Measurements from ENCODE around the gene FXYD3.

FXYD3 gene, protein sequence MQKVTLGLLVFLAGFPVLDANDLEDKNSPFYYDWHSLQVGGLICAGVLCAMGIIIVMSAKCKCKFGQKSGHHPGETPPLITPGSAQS

DNA sequence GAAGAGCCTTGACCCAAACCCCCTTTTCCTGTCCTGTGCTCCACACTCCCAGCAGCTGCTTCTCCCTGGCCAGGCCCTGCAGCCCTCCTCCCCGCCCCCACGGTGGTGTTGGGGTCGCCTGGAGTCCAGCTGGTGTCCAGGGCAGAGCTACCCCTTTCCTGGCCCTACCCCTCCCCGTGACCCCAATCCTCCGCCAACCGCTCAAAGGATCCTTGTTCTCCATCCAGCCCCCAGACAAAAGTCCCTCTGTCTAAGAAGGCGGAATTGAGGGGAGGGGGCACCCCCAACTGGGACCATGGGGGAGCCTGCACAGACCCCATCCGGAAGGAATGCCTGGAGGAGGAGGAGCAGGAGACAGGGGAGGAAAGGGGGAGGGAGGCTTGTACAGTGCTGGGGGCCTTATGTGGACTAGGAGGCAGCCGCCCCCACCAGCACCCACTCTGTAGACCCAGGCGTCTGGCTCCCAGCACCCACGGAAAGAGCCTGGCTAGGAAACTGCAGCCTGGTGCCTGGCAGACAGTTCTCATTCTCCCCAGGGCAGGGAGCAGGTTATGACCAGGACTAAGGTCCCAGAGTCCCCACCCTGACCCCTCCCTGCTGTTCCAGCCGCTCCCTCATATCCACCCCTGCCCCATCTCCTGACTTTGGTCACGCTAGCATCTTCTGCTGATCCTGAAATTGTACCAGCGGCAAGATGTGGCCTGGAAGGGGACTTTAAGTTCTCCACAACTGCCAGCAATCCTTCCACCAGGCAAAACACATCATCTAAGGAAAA is at the start of gene FXYD3:
Gene FXYD3, plus strand, starts transcription at position 647 of the 775 bp plus-strand sequence. CDS start 3,554 bp downstream, outside the sequence.
- peak in 55 of 56 donors; percentile 56 to 91 (median 84) for DNase-seq

DNA sequence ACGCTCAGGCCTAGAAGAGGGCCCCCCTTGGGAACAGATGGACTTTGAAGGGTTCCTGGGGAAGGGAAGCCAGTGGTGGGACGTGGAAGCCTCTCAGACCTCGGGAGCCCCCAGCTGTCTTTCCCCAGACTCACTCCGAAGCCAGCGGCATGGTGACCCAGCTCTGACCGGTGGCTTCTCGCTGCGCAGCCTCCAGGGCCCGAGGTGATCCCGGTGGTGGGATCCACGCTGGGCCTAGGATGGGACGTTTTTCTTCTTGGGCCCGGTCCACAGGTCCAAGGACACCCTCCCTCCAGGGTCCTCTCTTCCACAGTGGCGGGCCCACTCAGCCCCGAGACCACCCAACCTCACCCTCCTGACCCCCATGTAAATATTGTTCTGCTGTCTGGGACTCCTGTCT is 49.5 kb upstream of the FXYD3 start:
- no peak for DNase-seq

DNA sequence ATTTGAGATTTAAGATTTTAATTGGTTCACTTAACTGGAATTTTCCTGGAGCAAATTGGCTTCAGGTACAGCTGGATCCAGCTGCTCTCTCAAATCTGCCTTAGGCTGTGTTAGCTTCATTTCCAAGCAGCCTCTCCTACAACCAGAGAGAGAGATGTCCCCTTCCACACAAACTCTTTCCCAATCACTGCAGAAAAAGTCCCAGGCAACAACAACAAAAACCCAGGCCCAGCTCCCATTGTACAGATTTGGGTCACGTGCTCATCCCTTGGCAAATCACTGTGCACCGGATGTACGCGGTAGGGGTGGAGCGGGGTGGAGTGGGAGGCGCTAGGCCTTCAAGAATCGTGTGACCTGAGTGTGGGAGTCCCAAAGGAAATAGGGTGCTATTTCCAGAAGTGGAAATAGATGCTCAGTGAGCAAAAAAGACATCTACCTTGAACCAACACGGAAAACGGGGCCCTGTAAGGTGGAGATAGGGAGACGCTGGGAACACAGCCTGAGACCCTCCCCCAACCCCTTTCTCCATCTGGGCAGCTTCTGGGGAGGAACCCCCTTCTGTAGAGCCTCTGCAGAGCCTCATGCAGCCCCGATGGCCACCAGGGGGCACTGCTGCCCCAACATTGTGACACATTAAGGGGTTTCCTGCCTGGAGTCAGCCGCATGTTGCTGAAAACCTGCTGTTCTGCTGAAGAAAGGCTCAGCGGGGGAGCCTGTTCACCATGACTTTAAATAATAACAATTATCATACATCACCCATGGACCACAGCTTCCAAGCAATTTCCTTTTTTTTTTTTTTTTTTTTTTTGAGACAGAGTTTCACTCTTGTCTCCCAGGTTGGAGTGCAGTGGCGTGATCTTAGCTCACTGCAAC is 48.7 kb upstream of the FXYD3 start:
- peak in 55 of 56 donors; percentile 35 to 96 (median 72) for DNase-seq

DNA sequence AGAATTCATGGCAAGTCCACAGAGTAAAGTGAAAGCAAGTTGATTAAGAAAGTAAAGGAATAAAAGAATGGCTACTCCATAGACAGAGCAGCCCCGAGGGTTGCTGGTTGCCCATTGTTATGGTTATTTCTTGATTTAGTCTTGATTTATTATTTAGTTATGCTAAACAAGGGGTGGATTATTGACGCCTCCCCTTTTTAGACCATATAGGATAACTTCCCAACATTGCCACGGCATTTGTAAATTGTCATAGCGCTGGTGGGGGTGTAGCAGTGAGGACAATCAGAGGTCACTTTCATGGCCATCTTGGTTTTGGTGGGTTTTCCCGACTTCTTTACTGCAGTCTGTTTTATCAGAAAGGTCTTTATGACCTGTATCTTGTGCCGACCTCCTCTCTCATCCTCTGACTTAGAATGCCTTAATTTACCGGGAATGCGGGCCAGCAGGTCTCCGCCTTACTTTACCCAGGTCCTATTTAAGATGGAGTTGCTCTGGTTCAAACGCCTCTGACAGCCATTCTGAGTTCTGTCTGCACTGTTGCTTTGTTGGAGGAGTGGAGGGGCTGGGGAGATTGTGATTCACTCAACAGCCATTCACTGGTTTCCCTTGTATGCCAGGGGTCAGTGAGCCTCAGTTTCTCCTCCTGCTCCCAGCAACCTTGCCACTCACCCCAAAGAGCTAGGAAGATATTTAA is 46.5 kb upstream of the FXYD3 start:
- DNase-seq, result no peak

DNA sequence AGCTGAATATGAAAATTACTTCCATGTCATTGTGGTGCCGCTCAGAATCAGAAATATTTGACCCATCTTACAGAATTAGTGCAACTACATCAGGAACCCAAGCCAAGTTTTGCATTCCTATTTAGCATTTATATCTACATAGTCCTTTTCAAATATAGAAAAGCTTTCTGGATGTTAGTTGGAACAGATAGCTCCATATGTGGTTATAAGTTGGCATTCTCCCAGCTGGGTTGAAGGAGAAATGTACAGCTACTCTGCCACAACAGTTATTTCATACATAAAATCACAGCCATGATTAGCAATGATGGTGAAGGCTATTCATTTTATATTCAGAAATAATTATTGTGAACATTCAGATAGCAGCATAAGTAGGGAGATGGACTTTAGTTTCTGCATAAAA is 45.9 kb upstream of the FXYD3 start:
- no peak for DNase-seq

DNA sequence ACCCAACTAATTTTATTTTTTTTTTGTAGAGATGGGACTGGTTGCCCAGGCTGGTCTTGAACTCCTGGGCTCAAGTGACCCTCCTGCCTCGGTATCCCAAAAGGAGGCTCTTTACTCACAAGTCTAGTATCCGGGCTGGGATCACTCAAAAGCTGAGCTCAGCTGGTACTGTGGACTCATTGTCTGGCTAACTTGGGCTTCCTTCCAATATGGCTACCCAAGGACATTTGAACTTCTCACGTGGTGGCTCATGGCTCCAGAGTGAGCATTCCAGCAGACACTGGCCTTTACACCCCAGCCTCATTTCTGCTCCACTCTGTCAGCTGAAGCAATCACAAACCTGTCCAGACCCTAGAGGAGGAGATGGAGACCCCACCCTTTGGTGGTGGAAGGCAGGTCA is 45.2 kb upstream of the FXYD3 start:
- DNase-seq, result no peak

DNA sequence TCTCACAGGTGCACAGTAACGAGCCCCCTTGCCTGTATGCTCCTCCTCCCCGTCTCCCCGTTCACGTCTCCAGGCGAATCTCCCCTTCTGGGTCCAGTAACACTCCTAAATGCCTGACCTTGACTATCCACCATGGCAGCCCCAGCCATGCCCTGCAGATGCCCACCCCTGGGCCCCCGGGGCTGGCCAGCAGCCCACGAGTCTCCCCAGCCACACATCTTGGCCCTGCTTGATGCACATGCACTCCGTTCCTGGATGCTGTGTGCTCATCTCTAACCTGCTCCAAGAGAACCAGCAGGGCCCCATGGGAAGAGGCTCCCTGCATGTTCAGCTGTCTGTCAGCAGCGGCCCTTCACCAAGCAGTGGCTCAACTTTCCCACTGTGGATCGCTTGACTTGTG is 42.1 kb upstream of the FXYD3 start:
- DNase-seq, result no peak

DNA sequence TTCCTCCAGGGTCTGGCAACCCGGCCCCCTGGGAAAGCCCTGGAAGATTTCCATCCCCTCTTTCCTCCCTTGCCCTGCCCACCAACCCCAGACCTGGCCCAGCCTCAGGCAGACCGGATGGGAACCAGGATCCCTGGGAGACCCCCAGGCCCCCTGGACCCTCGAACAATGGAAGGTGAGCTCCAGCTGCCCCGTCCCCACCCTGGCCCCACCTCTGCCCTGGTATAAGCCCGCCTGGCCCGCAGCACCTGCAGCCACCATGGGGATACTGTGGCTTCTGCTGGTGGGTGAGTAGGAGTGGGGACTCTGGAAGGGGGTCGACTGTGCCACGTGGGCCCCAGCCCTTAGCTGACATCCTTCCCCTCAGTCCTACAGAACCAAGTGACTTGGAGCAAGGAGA is 41.7 kb upstream of the FXYD3 start:
- DNase-seq, result no peak

DNA sequence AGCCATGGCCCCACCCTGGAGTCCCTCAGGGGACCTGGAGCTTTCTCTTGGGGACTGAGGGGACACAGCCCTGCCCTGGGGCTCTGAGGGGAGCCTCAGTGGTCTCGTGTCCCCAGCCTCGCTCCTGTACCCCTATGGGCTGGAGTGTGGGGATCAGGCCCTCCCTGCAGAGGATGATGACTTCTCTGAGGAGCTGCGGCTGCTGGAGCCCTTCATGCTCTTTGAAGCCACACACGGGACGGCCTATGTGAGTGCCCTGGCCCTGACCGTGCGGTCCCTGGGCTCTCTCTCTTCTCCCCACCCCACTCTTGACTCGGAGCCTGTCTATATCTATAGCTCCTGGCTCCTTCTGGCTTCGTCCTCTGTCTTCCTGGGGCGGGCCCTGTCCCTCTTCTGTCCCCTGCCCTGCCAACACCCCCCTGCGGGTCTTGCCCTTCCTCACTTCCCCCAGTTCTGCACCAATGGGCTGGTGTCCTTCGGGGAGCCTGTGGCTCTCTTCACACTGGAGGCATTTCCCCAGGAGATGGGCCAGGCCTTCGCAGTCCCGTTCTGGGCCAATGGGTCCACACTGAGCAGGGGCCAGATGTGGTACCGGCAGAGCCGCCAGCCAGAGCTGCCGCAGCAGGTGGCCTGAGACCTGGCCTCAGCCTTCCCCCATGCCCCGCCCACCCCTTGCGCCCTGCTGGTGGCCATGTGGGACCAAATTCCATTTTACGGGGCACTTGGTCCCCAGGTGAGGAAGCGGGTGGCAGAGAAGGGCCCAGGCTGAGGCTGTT is 41.0 kb upstream of the FXYD3 start:
- DNase-seq, result no peak

DNA sequence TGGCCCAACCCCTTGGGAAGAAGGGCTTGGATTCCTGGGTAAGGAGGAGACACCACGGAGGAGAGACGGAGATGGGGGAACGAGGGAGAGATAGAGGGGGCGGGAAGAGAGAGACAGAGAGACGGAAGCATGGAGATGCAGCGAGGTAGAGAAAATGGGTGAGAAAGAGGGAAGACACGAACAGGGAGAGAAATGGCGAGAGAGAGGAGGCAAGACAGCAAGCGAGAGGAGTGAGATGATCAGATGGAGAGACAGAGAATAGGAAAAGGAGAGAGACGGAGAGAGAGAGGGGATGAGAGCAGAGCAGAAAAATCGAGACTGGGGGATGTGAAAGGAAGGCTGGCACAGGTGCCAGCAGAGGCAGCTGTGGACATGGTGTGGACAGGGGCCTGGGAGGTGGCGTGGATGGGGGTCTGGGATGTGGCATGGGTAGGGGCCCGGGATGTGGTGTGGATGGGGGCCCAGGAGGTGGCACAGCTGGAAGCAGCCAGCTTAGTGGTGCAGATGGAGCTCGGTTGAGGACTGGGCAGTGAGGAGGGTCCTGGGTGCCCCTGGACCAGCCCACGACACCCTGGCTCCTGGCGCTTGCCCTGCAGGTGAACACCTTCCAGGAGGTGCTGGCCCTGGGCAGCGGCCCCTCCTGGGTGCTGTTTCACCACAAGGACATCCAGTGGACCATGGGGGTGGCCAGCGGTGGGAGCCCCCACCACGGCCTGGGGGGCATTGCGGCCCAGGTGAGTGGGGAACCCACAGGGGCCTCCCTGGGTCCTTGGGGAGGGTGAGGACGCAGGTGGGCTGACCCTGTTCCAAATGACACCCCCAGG is 40.2 kb upstream of the FXYD3 start:
- no peak for DNase-seq

DNA sequence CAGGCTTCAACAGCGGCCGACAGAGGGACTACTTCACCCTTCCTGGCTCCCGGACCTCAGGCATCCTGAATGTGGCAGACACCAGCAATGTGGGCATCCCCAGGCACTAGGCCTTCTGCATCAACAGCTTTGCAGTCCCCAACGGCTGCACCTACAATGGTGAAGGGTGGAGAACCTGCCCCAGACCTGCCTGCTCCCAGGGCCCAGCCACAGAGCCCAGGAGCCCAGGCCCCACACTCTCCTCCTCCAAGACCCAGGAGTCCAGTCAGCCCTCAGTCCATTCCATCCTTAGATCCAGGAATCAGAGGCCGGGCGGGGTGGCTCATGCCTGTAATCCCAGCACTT is 39.6 kb upstream of the FXYD3 start:
- no peak for DNase-seq

DNA sequence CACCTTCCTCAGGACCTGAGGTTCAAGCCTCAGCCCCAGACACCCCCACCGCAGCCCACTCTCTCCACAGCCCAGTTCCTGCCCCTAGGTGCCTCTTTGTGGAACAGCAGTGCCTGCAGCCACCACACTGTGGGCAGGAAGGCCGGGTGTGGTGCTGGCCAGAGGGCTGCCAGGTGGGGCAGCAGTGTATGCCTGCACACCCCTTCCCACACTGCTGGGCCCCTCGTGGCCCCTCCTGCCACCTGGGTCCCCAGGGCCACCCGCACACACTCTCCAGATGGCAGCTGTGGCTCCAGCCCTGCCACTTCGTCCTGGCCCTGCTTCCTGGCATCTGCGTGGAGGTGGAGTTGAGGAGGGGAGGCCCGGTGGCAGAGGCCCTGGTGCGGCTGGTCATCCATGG is 39.0 kb upstream of the FXYD3 start:
- no peak for DNase-seq

DNA sequence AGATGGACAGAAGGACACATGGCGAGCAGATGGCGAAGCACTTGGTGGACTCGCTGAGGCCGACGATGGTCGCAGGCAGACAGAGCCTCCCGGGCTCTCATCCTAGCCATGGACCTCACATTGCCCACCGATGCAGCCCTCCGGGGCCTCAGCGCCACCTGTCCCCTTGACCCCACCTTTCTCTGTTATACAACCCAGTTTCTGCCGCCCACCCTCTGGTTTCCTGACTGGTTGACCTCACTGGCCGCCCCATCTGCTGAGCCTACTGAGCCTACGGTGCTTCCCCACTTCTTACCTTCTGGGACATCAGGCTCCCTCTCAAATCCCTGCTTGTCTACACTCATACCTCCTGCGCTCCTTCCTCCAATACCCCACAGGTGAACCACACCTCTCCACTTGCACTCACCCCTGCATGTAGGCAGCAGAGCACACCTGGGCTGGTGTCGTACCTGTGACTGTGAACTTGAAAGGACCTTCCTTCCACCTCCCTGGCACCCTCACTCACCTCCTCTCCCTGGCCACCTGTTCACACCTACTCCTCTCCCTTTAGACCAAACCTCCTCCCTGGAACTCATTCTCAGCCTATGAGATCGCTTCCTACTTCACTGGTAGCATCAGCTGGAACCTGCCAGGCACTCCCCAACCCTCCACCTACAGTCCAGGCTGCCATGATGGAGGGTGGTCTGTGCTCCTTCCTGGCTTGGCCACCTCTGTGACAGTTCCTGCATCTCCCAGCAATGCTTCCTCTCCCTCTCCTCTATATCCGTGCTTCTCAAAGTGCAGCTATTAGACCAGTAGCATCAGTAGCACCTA is 38.0 kb upstream of the FXYD3 start:
- DNase-seq, result no peak

DNA sequence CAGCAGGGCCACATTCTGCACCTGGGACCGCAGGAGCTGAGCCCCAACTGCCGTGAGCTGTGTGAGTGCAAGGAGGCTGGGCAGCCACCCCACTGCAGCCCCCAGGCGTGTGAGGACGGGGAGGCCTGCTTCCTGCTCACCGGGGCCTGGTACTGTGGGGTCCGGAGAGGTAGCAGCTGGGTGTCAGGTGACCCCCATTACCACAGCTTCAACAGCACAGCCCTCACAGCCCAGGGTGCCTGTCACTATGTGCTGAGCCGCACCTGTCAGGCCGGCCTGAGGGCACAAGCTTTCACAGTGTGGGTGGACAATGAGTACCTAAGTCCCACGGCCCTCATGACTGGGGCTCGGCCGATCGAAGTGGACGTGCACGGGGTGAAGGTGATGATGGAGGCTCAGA is 35.8 kb upstream of the FXYD3 start:
- DNase-seq, result no peak

DNA sequence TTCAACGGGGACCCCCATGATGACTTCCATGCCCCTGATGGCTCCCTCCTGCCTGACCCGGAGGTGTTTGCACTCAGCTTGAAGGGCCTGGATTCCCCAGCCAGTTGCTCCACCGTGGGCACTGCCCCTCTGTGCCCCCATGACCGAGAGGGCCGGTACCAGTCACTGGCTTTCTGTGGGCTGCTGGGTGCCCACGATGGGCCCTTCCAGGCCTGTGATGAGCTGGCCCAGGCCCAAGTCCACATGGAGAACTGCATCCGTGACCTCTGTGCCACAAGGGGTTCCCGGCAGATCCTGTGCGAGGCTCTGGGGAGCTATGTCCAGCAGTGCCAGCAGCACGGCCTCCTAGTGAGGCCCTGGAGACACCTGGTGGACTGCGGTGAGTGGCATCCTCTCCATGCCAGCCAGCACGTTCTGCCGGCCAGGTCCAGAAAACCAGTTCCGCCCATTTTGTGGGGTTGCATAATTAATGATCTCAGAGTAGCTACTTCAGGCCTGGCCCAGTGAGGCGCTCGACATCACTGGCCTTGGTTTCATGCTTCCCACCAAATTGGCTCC is 34.9 kb upstream of the FXYD3 start:
- no peak for DNase-seq

DNA sequence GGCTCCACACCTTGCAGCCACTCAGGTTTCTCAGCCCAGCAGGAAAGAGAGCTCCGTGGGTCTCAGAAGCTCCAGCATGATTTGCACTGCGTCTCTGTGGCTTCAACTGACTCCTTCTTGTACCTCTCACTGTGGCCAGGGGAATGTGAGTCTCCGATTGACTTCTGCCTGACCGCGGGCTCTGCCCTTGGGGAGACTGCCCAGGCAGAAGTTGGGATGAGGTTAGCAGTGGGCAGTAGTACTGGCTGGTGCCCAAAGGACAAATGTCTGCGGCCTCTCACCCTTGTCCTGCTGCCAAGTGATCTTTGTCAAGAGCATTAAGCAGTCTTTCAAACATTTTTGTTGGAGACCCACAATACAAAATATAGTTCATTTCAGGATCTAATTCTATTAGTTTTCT is 34.4 kb upstream of the FXYD3 start:
- DNase-seq, result no peak

DNA sequence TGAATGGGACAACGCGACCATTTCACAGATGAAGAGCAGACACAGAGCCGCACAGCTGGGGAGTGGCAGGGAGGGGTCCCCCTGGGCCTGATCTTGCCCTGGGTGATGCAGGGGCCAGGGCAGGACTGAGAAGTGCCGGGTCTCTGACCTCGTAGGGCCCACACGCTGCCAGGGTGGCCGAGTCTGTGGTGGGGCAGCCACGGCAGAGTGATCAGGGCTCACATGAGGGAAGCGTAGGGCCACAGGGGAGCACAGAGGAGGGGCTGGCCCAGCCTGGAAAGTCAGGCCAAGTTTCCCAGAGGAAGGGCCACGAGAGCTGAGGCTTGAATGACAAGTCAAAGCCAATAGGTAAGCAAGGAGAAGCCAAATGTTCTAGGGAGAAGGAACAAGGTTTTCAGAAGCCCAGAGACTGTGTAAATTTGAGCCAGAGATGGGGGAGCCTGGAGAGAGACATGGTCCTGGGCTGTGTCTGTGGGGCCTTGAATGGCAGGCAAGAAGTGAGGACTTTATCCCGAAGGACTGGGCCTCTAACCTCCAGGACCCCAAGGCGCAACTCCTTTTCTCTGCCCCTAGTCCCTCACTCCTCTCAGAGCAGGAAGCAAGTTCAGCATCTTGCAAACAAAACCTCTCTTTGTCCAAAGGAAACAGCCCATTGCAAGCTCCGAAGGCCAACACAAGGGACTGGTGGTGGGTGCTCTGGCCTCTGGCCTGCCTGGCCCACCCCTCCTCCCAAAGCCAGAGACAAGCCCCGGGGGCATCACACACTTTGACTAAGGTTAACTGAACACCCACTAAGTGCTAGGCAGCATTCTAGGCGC is 31.7 kb upstream of the FXYD3 start:
- DNase-seq, result no peak

DNA sequence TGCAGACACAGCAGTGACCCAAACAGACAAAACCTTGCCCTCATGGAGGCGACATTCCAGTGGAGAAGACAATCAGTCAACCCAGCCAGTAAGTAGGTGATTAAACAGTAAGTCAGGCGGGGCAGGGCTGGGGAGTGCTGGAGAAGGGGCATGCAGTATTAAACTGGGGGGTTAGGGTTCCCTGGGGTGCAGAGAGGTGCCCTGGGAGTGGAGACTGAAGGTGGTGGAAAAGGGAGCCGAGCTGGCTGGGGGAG is 31.2 kb upstream of the FXYD3 start:
- no peak for DNase-seq
